ENCODE measurements around the gene LONP2.
A peak's percentile ranks its signal among the peaks of the same experiment; 100 is the strongest.

The LONP2 gene, protein sequence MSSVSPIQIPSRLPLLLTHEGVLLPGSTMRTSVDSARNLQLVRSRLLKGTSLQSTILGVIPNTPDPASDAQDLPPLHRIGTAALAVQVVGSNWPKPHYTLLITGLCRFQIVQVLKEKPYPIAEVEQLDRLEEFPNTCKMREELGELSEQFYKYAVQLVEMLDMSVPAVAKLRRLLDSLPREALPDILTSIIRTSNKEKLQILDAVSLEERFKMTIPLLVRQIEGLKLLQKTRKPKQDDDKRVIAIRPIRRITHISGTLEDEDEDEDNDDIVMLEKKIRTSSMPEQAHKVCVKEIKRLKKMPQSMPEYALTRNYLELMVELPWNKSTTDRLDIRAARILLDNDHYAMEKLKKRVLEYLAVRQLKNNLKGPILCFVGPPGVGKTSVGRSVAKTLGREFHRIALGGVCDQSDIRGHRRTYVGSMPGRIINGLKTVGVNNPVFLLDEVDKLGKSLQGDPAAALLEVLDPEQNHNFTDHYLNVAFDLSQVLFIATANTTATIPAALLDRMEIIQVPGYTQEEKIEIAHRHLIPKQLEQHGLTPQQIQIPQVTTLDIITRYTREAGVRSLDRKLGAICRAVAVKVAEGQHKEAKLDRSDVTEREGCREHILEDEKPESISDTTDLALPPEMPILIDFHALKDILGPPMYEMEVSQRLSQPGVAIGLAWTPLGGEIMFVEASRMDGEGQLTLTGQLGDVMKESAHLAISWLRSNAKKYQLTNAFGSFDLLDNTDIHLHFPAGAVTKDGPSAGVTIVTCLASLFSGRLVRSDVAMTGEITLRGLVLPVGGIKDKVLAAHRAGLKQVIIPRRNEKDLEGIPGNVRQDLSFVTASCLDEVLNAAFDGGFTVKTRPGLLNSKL

DNA sequence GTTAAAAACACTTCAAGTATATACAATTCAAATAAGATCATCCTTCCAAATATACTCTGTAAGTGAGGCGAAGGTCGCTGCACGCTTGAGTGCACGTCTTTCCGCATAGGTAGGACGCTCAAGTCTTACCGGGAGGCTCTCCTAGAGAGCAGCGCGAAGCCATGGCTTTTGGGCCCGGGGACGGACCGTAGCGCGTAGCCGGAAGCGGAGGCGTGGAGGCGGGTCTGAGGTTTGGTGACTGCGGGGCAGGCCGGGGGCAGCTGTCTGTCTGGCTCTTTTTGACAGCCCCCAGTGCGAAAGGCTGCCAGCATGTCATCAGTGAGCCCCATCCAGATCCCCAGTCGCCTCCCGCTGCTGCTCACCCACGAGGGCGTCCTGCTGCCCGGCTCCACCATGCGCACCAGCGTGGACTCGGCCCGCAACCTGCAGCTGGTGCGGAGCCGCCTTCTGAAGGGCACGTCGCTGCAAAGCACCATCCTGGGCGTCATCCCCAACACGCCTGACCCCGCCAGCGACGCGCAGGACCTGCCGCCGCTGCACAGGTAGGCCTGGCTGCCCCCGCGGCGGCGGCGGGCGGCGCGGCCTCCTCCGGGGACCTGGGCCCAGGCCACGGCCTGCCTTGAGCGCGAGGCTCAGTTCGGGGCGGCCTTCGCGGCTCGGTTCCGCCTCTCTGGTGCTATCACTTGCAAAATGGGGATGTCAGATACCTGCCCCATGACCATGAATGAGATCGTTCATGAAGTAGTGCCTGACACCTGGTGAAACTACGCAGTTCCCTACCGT lies at the start of gene LONP2:
Gene LONP2, plus strand, starts transcription at position 221 of the 783 bp plus-strand sequence. Its CDS starts 89 bp downstream, at position 310.
- Histone ChIP-seq H3K36me3 (ENCODE audit: insufficient read depth, low read length) (peaks cover 3% of the 10 kb centered on the region), H3K4me3 (ENCODE audit: low read length) (peak within 1 kb of the TSS; percentile 80), H2AFZ (ENCODE audit: low read depth, low read length) (peak within 1 kb of the TSS; percentile 43), H3K4me1 (ENCODE audit: insufficient read depth, low read length) (peaks cover 14% of the 10 kb centered on the region), H3K9me3 (ENCODE audit: low read length) (no peaks in the 10 kb centered on the region), H3K27me3 (ENCODE audit: insufficient read depth, low read length) (no peaks in the 10 kb centered on the region)

DNA sequence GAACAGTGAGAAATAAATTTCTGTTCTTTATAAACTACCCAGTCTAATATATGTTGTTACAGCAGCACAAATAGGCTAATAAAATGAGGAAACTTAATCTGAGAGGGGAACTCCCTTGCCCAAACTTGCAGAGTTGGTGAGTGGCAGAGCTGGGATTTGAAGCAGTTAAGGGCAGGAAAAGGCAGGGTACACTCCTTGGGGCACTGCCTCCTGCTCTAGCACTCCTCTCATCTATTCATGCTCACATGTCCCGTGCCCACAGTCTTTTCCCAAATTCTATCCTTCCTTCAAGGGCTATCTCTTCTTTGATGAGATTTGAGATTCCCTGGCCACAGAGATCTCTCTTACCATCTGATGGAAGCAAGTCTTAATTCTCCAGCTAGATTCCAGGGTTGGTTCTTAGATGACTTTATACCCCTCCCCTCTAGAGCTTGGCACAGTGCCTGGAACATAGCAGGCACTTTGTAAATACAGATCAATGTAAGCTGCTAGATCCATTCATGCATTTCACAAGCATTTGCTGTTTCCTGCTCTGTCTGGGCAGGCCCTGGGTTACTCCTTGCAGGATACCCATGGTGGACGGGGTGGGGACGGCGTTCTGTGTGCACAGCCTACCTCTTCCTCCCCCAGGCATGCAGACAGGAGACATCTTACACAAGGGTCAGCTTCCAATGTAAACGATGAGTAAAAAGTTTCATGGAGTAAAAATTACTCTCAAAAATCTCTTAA lies 49.1 kb upstream of the LONP2 start:
- Histone ChIP-seq H3K9me3 (ENCODE audit: low read length) (no peaks in the 10 kb centered on the region), H3K4me3 (ENCODE audit: low read length) (no peak overlapping the region), H3K4me1 (ENCODE audit: insufficient read depth, low read length) (no peaks in the 10 kb centered on the region), H2AFZ (ENCODE audit: low read depth, low read length) (no peak overlapping the region), H3K27me3 (ENCODE audit: insufficient read depth, low read length) (no peaks in the 10 kb centered on the region), H3K36me3 (ENCODE audit: insufficient read depth, low read length) (no peaks in the 10 kb centered on the region)

DNA sequence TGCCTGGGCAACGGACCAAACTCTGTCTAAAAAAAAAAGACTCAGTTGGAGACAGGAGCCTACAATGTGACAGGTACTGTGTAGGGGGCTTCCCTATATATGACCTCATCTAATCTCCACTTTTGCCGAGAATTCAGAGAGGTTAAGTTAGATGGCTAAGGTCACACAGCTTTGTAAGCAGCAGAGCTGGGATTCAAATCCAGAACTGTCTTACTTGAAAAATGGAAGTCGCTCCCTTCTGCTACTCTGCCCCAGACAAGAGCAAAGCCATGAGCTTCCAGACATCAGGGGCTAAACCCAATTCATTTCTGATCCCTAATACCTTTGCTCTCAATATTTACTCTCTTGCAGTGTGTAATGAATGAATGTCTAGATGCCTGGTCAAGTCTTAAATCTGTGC lies 46.8 kb upstream of the LONP2 start:
- no peak overlapping the region for H2AFZ ChIP-seq (ENCODE audit: low read depth, low read length)
- H3K9me3 ChIP-seq (ENCODE audit: low read length): no peaks in the 10 kb centered on the region
- H3K4me1 ChIP-seq (ENCODE audit: insufficient read depth, low read length): no peaks in the 10 kb centered on the region
- H3K4me3 ChIP-seq (ENCODE audit: low read length): no peak overlapping the region
- no peaks in the 10 kb centered on the region for H3K36me3 ChIP-seq (ENCODE audit: insufficient read depth, low read length)
- no peaks in the 10 kb centered on the region for H3K27me3 ChIP-seq (ENCODE audit: insufficient read depth, low read length)

DNA sequence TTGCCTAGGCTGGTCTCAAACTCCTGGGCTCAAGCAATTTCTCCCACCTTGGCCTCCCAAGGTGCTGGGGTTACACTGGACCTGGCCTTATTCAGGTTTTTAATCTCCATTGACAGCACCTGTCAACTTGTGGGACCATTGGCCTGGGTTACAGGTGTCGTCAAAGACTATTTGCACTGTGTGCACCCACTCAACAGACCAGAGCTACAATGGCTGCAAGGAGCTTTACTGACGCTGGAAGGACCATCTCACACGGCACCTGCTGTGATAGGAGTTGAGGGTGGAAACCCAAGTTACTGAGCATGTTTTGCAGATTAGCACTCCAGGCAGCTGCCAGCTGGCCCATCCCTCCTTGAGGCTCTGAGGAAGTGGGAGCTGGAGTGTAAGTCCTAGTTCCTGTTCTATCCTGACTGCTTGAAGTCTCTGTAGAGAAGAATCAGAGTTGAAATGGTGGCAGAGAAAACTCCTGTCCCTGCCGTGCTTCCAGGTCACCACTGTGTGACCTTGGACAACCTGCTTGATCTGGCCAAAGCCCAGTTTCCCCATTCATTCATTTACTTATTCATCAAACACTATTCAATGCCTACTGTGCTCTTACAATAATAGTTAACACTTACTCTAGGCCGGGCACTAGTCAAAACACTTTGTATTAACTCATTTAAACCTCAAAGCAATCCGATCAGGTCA lies 42.4 kb upstream of the LONP2 start:
- Histone ChIP-seq H2AFZ (ENCODE audit: low read depth, low read length) (no peak overlapping the region), H3K9me3 (ENCODE audit: low read length) (no peaks in the 10 kb centered on the region), H3K27me3 (ENCODE audit: insufficient read depth, low read length) (peaks cover 2% of the 10 kb centered on the region), H3K36me3 (ENCODE audit: insufficient read depth, low read length) (no peaks in the 10 kb centered on the region), H3K4me1 (ENCODE audit: insufficient read depth, low read length) (no peaks in the 10 kb centered on the region), H3K4me3 (ENCODE audit: low read length) (no peak overlapping the region)

DNA sequence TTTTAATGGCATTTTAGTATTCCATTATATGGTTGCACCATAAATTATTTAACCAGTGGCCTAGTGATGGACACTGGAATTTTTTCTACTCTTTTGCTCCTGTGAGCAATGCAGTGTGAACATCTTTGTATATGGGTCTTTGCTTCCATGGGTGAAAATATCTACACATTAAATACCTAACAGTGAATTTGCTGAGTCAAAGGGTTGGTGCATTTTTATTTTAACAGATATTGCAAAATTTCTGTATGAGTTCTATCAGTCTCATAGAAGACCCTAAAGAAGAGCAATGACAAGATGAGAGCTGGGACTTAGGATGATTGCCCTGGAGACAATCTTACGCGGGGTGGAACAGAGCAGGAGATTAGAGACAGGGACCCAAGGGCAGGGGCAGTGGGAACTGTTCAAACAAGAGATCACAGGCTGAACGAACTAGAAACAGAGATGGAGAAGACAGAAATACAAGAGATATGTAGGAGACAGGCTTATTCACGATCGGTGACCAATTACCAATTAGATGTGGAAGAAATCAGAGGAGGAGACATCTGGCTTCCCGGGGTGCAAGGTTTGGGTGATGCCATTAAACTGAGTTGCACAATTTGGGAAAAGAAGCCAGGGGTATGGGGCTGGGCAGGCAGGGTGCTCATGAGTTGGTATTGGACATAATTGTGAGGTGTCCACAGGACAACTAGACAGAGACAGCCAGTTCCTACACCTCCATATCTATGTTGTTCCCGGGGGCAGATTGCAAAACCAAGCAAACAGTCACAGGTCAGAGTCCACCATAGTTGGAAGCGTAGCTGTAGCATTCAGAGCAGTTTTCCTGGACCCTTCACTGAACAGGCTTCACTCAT lies 39.9 kb upstream of the LONP2 start:
- Histone ChIP-seq H3K9me3 (ENCODE audit: low read length) (no peaks in the 10 kb centered on the region), H2AFZ (ENCODE audit: low read depth, low read length) (no peak overlapping the region), H3K4me3 (ENCODE audit: low read length) (no peak overlapping the region), H3K4me1 (ENCODE audit: insufficient read depth, low read length) (no peaks in the 10 kb centered on the region), H3K27me3 (ENCODE audit: insufficient read depth, low read length) (peaks cover 2% of the 10 kb centered on the region), H3K36me3 (ENCODE audit: insufficient read depth, low read length) (no peaks in the 10 kb centered on the region)

DNA sequence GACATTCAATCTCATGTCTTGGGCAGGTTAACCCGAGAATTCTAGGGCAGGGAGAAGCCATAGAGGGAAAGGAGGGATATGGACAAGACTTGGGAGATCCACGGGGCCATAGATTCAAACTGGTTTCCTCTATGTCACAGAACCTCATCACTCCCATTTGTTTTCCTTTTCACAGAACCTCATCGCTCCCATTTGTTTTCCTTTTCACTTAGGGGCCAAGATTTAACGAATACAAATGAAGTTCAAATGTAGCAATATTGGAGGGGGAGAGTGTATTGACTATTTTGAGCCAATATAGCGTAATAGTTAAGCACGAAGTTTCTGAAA lies 39.3 kb upstream of the LONP2 start:
- no peak overlapping the region for H3K4me3 ChIP-seq (ENCODE audit: low read length)
- H3K27me3 ChIP-seq (ENCODE audit: insufficient read depth, low read length): peaks cover 2% of the 10 kb centered on the region
- H3K9me3 ChIP-seq (ENCODE audit: low read length): no peaks in the 10 kb centered on the region
- H3K36me3 ChIP-seq (ENCODE audit: insufficient read depth, low read length): no peaks in the 10 kb centered on the region
- no peak overlapping the region for H2AFZ ChIP-seq (ENCODE audit: low read depth, low read length)
- H3K4me1 ChIP-seq (ENCODE audit: insufficient read depth, low read length): no peaks in the 10 kb centered on the region

DNA sequence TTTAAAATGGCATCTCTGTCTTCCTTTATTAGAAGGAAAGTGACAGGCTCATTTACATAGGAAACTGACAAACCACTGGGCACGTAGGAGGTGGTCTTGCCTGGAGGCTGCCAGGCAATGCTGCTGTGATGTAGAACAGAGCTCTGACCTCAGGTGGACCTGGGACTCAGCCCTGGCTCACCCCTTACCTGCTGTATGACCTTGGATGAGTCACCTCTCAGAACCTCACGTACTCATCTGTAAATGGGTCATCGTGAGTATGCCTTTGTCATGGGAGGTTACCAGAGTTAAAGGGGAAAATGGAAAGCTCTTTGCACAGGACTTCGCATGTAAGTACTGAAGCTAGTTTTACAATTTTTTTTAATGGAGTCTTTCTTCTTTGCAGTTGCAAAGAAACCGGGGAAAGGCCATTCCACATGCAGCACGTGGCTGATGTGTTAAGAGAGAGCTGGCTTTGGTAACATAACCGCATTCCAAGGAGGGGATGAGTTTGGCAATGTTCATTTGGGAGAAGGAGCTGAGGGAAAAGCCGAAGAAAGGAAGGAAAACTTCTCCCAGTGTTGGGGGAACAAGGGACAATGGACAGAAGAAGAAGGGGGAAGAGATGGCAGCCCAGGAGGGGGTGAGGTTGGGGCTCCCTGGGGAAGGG lies 37.4 kb upstream of the LONP2 start:
- Histone ChIP-seq H3K27me3 (ENCODE audit: insufficient read depth, low read length) (peaks cover 2% of the 10 kb centered on the region), H3K4me3 (ENCODE audit: low read length) (no peak overlapping the region), H3K4me1 (ENCODE audit: insufficient read depth, low read length) (no peaks in the 10 kb centered on the region), H3K36me3 (ENCODE audit: insufficient read depth, low read length) (no peaks in the 10 kb centered on the region), H3K9me3 (ENCODE audit: low read length) (no peaks in the 10 kb centered on the region), H2AFZ (ENCODE audit: low read depth, low read length) (no peak overlapping the region)

DNA sequence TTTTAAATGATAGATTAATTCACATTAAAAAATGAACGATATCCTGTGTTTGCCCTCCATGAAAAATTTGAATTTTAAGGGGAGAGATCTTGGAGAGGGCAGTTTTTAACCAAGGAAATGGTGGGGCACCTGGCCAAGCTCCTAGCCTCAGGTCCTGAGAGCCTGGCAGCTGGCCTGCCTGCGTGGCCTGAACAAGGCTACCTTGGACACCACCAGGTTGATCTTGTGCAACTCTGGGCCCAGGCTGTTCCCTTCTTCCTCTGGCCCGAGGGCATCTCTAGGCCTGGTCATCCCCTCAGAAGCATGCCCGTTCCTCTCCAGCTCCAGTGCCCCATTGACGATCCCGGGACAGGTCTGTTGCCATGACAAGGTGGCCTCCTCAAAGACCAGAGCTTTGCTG lies 33.4 kb upstream of the LONP2 start:
- Histone ChIP-seq H3K9me3 (ENCODE audit: low read length) (no peaks in the 10 kb centered on the region), H3K36me3 (ENCODE audit: insufficient read depth, low read length) (no peaks in the 10 kb centered on the region)

DNA sequence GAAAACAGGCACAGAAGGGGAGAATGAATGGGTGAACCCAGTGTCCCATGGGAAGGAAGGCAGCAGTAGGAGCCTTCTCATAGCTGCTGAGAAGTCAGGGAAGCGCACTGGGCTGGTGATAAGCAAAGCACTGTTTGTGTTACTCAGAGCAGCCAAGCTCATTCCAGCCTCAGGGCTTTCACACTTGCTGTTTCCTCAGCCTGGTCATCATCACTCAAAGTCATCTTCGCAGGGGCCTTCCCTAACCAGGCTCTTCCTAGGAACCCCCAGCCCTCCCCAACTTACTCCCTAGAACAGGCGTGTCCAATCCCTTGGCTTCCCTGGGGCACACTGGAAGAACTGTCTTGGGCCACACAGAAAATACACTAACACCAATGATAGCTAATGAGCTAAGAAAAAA lies 32.1 kb upstream of the LONP2 start:
- Histone ChIP-seq H3K4me3 (ENCODE audit: low read length) (no peak overlapping the region), H3K4me1 (ENCODE audit: insufficient read depth, low read length) (no peaks in the 10 kb centered on the region), H2AFZ (ENCODE audit: low read depth, low read length) (no peak overlapping the region), H3K36me3 (ENCODE audit: insufficient read depth, low read length) (no peaks in the 10 kb centered on the region), H3K27me3 (ENCODE audit: insufficient read depth, low read length) (no peaks in the 10 kb centered on the region), H3K9me3 (ENCODE audit: low read length) (no peaks in the 10 kb centered on the region)

More for the DNA sequence above, 33.4 kb upstream of the LONP2 start:
- Histone ChIP-seq H3K27me3 (ENCODE audit: insufficient read depth, low read length) (no peaks in the 10 kb centered on the region), H2AFZ (ENCODE audit: low read depth, low read length) (no peak overlapping the region), H3K4me3 (ENCODE audit: low read length) (no peak overlapping the region), H3K4me1 (ENCODE audit: insufficient read depth, low read length) (no peaks in the 10 kb centered on the region)

DNA sequence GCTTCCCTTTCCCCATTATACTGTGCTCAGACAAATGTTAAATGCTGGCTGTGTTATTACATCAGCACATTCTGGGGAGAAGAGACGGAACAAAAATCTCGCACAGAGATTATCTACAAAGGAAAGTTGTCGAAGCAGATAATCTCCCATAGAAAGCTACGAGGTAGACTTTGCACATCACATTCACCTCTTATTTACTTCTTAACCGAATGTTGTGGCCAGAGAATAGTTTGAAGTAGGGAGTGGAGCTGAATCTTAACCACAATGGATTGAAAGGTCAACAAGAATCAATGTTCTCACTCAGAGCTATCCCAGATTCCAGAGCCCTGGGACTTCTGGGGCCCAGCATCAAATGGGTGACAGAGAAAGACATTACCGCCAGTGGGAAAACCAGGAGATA lies 28.4 kb upstream of the LONP2 start:
- Histone ChIP-seq H3K4me3 (ENCODE audit: low read length) (no peak overlapping the region), H3K4me1 (ENCODE audit: insufficient read depth, low read length) (no peaks in the 10 kb centered on the region), H3K36me3 (ENCODE audit: insufficient read depth, low read length) (no peaks in the 10 kb centered on the region), H2AFZ (ENCODE audit: low read depth, low read length) (no peak overlapping the region), H3K27me3 (ENCODE audit: insufficient read depth, low read length) (no peaks in the 10 kb centered on the region), H3K9me3 (ENCODE audit: low read length) (no peaks in the 10 kb centered on the region)

DNA sequence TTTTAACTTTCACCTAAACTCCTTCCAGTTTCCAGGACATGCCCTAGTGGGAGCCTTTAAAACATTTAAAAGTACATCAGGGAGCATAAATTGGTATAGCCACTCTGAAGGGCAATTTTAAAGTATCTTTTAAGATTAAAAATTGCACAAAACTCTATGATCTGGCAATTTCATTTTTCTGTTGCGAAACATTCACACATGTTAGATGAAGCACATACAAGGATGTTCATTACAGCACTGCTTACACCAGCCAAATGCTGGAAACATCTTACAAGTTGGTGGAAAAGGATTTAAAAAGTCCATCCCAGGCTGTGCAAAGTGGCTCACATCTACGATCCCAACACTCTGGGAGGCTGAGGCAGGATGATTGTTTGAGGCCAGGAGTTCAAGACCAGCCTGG lies 26.4 kb upstream of the LONP2 start:
- no peaks in the 10 kb centered on the region for H3K27me3 ChIP-seq (ENCODE audit: insufficient read depth, low read length)
- no peaks in the 10 kb centered on the region for H3K4me1 ChIP-seq (ENCODE audit: insufficient read depth, low read length)
- H2AFZ ChIP-seq (ENCODE audit: low read depth, low read length): no peak overlapping the region
- H3K9me3 ChIP-seq (ENCODE audit: low read length): no peaks in the 10 kb centered on the region
- no peak overlapping the region for H3K4me3 ChIP-seq (ENCODE audit: low read length)
- H3K36me3 ChIP-seq (ENCODE audit: insufficient read depth, low read length): no peaks in the 10 kb centered on the region

Data from neuron (in vitro differentiated cells).